Measurements from ENCODE around the gene HSDL1.

Gene HSDL1

DNA sequence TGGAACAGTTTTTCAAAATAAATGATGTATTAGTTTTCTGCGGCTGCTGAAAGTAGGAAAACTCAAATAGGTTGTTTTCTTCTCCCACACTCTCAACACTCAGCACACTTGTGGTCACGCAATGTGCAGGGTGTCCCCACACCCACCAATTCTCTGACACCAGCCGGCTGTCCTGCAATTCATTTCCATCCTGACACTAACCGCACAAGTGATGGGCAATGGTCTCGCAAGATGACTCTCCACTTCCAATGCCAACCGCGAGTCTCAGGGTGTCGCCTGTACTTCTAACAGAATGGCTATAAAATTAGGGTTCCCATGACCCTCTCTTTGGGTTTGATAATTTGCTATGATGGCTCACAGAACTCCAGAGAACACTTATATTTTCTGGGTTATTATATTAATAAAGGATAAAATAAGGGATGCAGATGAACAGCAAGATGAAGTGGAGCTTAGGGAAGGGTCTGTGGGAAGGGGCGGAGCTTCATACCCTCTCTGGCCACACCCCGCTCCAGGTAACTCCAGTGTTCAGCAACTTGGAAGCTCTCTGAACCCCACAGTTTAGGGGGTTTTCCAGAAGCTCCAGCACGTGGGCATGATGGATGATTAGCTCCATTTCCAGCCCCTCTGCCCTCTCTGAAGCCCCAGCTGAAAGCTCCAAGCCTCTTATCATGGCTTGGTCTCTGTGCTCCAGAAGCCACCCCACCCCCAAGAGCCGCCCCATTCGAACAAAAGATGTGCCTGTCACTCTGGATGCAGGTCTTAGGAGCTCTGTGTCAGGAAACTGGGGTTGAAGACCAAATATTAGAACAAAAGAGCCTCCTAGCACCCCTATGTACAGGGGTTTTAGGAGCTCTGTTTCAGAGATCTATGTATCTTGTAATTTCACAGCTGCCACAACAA, 22.1 kb upstream of the HSDL1 start:
- DNase-seq (ENCODE audit: low spot score in 2 of 2) (no peak), ATAC-seq (replicated peaks; ENCODE audit: extremely low read depth, poor library complexity, severe bottlenecking) (no peak)
- Mint-ChIP-seq H3K36me3 (ENCODE audit: insufficient read depth) (no peaks in the 10 kb centered on the region), H3K9me3 (no peaks in the 10 kb centered on the region), H3K4me1 (no peaks in the 10 kb centered on the region), H3K4me3 (no peak overlapping the region), H3K27me3 (peaks cover 47% of the 10 kb centered on the region), H3K27ac (ENCODE audit: low read depth) (no peak overlapping the region)

DNA sequence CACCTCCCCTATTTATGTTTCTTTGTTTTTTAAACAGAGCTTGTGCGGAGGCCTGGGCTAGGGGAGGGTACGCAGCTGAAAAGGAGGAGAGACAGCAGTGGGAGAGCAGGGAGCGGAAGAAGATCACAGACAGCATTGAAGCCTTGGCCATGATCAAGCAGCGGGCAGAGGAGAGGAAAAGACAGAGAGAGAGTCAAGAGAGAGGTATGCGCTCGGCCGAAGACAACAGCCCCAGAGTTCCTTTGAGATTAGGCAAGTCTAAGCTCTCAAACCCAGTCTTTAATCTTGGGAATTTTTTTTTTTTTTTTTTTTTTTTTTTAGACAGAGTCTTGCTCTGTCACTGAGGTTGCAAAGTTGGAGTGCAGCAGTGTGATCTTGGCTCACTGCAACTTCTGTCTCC, 20.8 kb upstream of the HSDL1 start:
- Mint-ChIP-seq H3K36me3 (ENCODE audit: insufficient read depth) (no peaks in the 10 kb centered on the region), H3K9me3 (no peaks in the 10 kb centered on the region), H3K4me1 (no peaks in the 10 kb centered on the region)

GRCh38 chr16:84161801-84162200, 16.8 kb upstream of the HSDL1 start:
- Mint-ChIP-seq H3K27ac (ENCODE audit: low read depth) (no peak overlapping the region), H3K4me3 (no peak overlapping the region), H3K36me3 (ENCODE audit: insufficient read depth) (no peaks in the 10 kb centered on the region), H3K9me3 (no peaks in the 10 kb centered on the region), H3K4me1 (no peaks in the 10 kb centered on the region), H3K27me3 (peaks cover 61% of the 10 kb centered on the region)
- DNase-seq (ENCODE audit: low spot score in 2 of 2), result no peak
- no peak for ATAC-seq (replicated peaks; ENCODE audit: extremely low read depth, poor library complexity, severe bottlenecking)

More for the DNA sequence above, 20.8 kb upstream of the HSDL1 start:
- Mint-ChIP-seq H3K4me3 (no peak overlapping the region), H3K27me3 (peaks cover 56% of the 10 kb centered on the region), H3K27ac (ENCODE audit: low read depth) (no peak overlapping the region)
- DNase-seq (ENCODE audit: low spot score in 2 of 2), result no peak
- ATAC-seq (replicated peaks; ENCODE audit: extremely low read depth, poor library complexity, severe bottlenecking), result no peak

DNA sequence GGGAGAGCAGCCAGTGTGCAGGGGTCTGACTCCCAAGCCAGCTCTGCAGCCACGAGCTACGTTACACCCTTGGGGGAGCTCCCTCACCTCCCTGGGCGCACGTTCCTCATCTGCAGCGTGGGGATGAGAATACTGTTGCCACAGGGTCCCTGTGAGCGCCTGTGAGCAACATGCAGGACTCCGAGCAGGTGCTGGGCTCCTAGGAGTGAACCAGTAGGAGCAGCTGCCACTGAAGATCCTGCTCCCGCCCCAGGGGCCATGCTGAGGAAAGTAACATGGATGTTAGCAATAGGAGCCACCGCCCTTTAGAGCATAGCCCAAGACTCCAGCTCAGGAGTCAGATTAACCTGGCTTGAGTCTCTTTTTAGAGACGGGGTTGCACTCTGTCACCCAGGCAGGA, 16.1 kb upstream of the HSDL1 start:
- Mint-ChIP-seq H3K36me3 (ENCODE audit: insufficient read depth) (no peaks in the 10 kb centered on the region), H3K4me1 (no peaks in the 10 kb centered on the region), H3K4me3 (no peak overlapping the region), H3K27me3 (peaks cover 68% of the 10 kb centered on the region), H3K27ac (ENCODE audit: low read depth) (no peak overlapping the region), H3K9me3 (no peaks in the 10 kb centered on the region)
- no peak for ATAC-seq (replicated peaks; ENCODE audit: extremely low read depth, poor library complexity, severe bottlenecking)
- DNase-seq (ENCODE audit: low spot score in 2 of 2), result no peak

DNA sequence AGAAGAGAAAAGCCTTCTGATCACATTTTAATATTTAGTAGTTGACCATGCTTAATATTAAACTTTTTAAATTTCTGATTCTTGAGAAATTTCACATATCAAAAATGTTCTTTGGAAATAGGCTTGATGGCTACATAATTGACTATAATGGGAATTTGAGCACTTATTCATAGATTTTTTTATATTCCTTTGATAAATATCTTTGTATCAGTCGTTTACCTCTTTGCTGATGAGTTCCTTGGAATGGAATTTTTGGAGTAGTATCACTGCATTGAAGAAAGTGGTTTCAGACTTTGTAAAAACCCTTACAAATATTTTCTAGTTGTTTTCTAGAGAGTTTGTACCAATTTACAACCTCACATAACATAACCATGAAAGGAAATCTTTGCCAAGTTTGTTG, 14.8 kb upstream of the HSDL1 start:
- H3K27ac Mint-ChIP-seq (ENCODE audit: low read depth), result no peak overlapping the region
- no peak overlapping the region for H3K4me3 Mint-ChIP-seq
- no peaks in the 10 kb centered on the region for H3K4me1 Mint-ChIP-seq
- no peaks in the 10 kb centered on the region for H3K9me3 Mint-ChIP-seq
- ATAC-seq (replicated peaks; ENCODE audit: extremely low read depth, poor library complexity, severe bottlenecking) (no peak), DNase-seq (ENCODE audit: low spot score in 2 of 2) (no peak)
- H3K27me3 Mint-ChIP-seq, result peaks cover 65% of the 10 kb centered on the region
- no peaks in the 10 kb centered on the region for H3K36me3 Mint-ChIP-seq (ENCODE audit: insufficient read depth)

GRCh38 chr16:84159007-84159406, 14.0 kb upstream of the HSDL1 start:
- H3K36me3 Mint-ChIP-seq (ENCODE audit: insufficient read depth), result no peaks in the 10 kb centered on the region
- ATAC-seq (replicated peaks; ENCODE audit: extremely low read depth, poor library complexity, severe bottlenecking), result no peak

GRCh38 chr16:84156342-84156784, 11.4 kb upstream of the HSDL1 start:
- no peak for ATAC-seq (replicated peaks; ENCODE audit: extremely low read depth, poor library complexity, severe bottlenecking)

More at GRCh38 chr16:84159007-84159406, 14.0 kb upstream of the HSDL1 start:
- Mint-ChIP-seq H3K4me1 (no peaks in the 10 kb centered on the region), H3K4me3 (no peak overlapping the region), H3K27me3 (peaks cover 57% of the 10 kb centered on the region), H3K9me3 (no peaks in the 10 kb centered on the region), H3K27ac (ENCODE audit: low read depth) (no peak overlapping the region)
- no peak for DNase-seq (ENCODE audit: low spot score in 2 of 2)

DNA sequence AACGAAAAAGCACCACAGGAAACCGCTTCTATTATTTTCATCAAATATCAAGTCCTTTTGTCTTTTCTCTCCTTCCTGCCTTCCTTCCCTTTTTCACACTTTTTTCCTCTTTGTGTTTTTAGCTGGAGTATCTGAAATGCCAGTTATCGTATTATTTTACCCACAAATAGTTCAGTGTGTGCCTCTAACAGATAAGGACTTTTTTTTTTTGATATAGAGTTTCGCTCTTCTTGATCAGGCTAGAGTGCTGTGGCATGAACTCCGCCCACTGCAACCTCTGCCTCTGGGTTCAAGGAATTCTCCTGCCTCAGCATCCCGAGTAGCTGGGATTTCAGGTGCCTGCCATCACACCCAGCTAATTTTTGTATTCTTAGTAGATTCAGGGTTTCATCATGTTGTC, 10.8 kb upstream of the HSDL1 start:
- H3K4me3 Mint-ChIP-seq, result no peak overlapping the region
- ATAC-seq (replicated peaks; ENCODE audit: extremely low read depth, poor library complexity, severe bottlenecking) (no peak), DNase-seq (ENCODE audit: low spot score in 2 of 2) (no peak)
- H3K4me1 Mint-ChIP-seq, result no peaks in the 10 kb centered on the region
- no peak overlapping the region for H3K27ac Mint-ChIP-seq (ENCODE audit: low read depth)
- peaks cover 61% of the 10 kb centered on the region for H3K27me3 Mint-ChIP-seq
- no peaks in the 10 kb centered on the region for H3K9me3 Mint-ChIP-seq
- no peaks in the 10 kb centered on the region for H3K36me3 Mint-ChIP-seq (ENCODE audit: insufficient read depth)

More at GRCh38 chr16:84156342-84156784, 11.4 kb upstream of the HSDL1 start:
- no peaks in the 10 kb centered on the region for H3K9me3 Mint-ChIP-seq
- DNase-seq (ENCODE audit: low spot score in 2 of 2), result no peak
- no peaks in the 10 kb centered on the region for H3K36me3 Mint-ChIP-seq (ENCODE audit: insufficient read depth)
- no peaks in the 10 kb centered on the region for H3K4me1 Mint-ChIP-seq
- no peak overlapping the region for H3K4me3 Mint-ChIP-seq
- no peak overlapping the region for H3K27ac Mint-ChIP-seq (ENCODE audit: low read depth)
- H3K27me3 Mint-ChIP-seq, result peaks cover 57% of the 10 kb centered on the region

- ATAC-seq (replicated peaks; ENCODE audit: extremely low read depth, poor library complexity, severe bottlenecking), result no peak
- no peaks in the 10 kb centered on the region for H3K4me1 Mint-ChIP-seq
- peaks cover 62% of the 10 kb centered on the region for H3K27me3 Mint-ChIP-seq
- H3K36me3 Mint-ChIP-seq (ENCODE audit: insufficient read depth), result no peaks in the 10 kb centered on the region
- DNase-seq (ENCODE audit: low spot score in 2 of 2), result no peak
- H3K9me3 Mint-ChIP-seq, result no peaks in the 10 kb centered on the region
- H3K27ac Mint-ChIP-seq (ENCODE audit: low read depth), result no peak overlapping the region
- H3K4me3 Mint-ChIP-seq, result no peak overlapping the region
Measured at GRCh38 chr16:84155226-84155625, 10.2 kb upstream of the HSDL1 start.

DNA sequence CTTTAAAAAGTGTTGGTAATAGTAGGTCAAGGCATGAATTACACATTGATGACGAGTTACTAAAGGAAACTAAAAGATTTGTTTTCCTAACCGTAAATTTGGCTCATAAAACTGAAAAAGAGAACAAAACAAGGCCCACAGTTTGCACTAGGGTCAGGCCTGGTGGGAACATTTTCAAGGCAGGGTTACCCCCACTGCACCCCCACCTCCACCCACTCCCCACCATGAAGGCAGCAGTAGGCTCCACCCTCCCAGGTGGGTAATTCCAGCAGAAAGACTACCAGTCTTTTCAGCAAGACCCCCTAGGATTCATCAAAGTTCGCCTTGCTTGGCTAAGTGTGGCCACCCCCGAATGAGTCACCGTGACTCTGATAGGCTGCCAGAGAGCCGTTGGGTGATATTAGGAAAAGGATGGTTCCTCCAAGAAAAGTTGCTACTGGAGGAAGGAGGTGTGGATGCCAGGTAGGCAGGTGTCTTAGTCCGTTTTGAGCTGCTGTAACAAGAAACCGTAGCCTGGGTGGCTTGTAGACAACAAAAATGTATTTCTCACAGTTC, 8.8 kb upstream of the HSDL1 start:
- Mint-ChIP-seq H3K4me1 (no peaks in the 10 kb centered on the region), H3K27ac (ENCODE audit: low read depth) (no peak overlapping the region), H3K9me3 (no peaks in the 10 kb centered on the region), H3K36me3 (ENCODE audit: insufficient read depth) (no peaks in the 10 kb centered on the region), H3K4me3 (no peak overlapping the region), H3K27me3 (peaks cover 57% of the 10 kb centered on the region)
- DNase-seq (ENCODE audit: low spot score in 2 of 2), result no peak
- ATAC-seq (replicated peaks; ENCODE audit: extremely low read depth, poor library complexity, severe bottlenecking), result no peak

- no peaks in the 10 kb centered on the region for H3K9me3 Mint-ChIP-seq
- ATAC-seq (replicated peaks; ENCODE audit: extremely low read depth, poor library complexity, severe bottlenecking) (no peak), DNase-seq (ENCODE audit: low spot score in 2 of 2) (no peak)
- H3K4me1 Mint-ChIP-seq, result no peaks in the 10 kb centered on the region
- H3K27ac Mint-ChIP-seq (ENCODE audit: low read depth), result no peak overlapping the region
- H3K27me3 Mint-ChIP-seq, result peaks cover 37% of the 10 kb centered on the region
- no peaks in the 10 kb centered on the region for H3K36me3 Mint-ChIP-seq (ENCODE audit: insufficient read depth)
- H3K4me3 Mint-ChIP-seq, result no peak overlapping the region
Measured at GRCh38 chr16:84150926-84151325, 5.9 kb upstream of the HSDL1 start.

DNA sequence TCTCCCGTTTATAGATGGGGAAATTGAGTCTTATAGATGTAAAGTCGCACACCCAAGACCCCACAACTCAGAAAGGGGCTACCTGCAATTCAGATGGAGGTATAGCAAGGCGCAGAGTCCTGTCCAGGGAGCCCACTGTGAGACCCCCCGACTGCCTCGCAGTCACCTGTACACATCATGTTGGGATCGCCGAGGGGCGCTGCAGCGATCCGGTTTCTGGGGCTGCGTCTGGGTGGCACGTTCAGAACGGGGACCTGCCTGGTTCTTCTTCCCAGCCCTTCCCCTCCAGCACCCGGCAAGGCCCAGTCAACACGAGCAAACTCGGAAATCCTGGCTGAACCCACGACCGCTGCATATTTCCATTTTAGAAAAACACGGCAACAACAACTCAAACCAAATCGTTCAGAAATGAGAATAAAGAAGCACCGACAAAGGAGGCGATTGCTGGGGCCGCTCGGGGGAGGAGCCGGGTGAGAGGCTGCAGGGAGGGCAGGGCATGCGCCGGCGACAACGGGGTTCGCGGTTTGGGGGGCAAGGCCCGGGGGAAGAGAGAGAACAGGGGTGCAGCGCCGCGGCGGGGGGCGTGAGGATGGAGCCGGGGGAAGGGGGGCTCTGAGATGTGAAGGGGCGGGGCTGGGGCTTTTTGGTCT, 643 bp downstream of the HSDL1 start:
- peak; percentile 60 for ATAC-seq (replicated peaks; ENCODE audit: extremely low read depth, poor library complexity, severe bottlenecking)
- Mint-ChIP-seq H3K9me3 (no peaks in the 10 kb centered on the region), H3K27ac (ENCODE audit: low read depth) (peak overlapping the region; percentile 93), H3K27me3 (peaks cover 11% of the 10 kb centered on the region), H3K4me3 (peak overlapping the region; percentile 95), H3K36me3 (ENCODE audit: insufficient read depth) (peaks cover 9% of the 10 kb centered on the region), H3K4me1 (peaks cover 23% of the 10 kb centered on the region)
- peak; percentile 15 to 27 for DNase-seq (ENCODE audit: low spot score in 2 of 2)
